Left lobe of liver (tissue), 2 donors: ENCODE data around the gene MPC1L. TPM values are rescaled to one million over a fixed set of nuclear protein-coding genes. Genes with fewer than 3 reads are reported as not detected.

Source experiments
- ATAC-seq: fragments of 200-7000 bp; cut with Tn5 transposase; one replicate; pipeline ENCODE4 v1.9.1; 2020; ENCODE audit warnings: mild to moderate bottlenecking, moderate library complexity
- DNase-seq: peaks from one replicate; pipeline ENCODE4 v3.0.0-alpha.2; 2020; ENCODE audit warnings: low spot score
- total RNA-seq: library from RNA; stranded (reverse); gene quantifications from one replicate; pipeline ENCODE4 v1.2.1, GENCODE V29; 2021
- donor health status: DM: no; HTN: no; CAD: no; lungs with moderate emphysema.
- donor health status: DM: no; HTN: yes; CAD: no.

The MPC1L gene
- total RNA-seq, 1 donor from 2014 or later, result not detected

GRCh38 chrX:40625294-40625693 lies 2.1 kb downstream of the MPC1L start:
- no peak for DNase-seq
- no peak for ATAC-seq

GRCh38 chrX:40628506-40628905 lies 5.3 kb downstream of the MPC1L start:
- DNase-seq (no peak), ATAC-seq (no peak)

GRCh38 chrX:40632199-40632598 lies 9.0 kb downstream of the MPC1L start:
- no peak for ATAC-seq
- DNase-seq, result no peak

GRCh38 chrX:40637687-40638086 lies 14.5 kb downstream of the MPC1L start:
- ATAC-seq (no peak), DNase-seq (no peak)

- ATAC-seq (no peak), DNase-seq (no peak)
These were observed 20.9 kb downstream of the MPC1L start for GRCh38 chrX:40644176-40644575.

GRCh38 chrX:40644821-40645358 lies 21.7 kb downstream of the MPC1L start:
- ATAC-seq (peak; percentile 53), DNase-seq (peak; percentile 54)

GRCh38 chrX:40646489-40647306 lies 23.5 kb downstream of the MPC1L start:
- peak; percentile 68 for ATAC-seq

GRCh38 chrX:40647307-40648197 lies 24.3 kb downstream of the MPC1L start, which contains the start of gene CXorf38:
TSS of gene CXorf38 (minus strand) at chrX:40647561. CDS start at chrX:40647520, 41 bp downstream.
- DNase-seq (peak; percentile 92), ATAC-seq (peak; percentile 85)

More at GRCh38 chrX:40646489-40647306, 23.5 kb downstream of the MPC1L start:
- DNase-seq, result peak; percentile 63

GRCh38 chrX:40651620-40652223 lies 28.5 kb downstream of the MPC1L start:
- DNase-seq, result peak; percentile 50
- ATAC-seq, result peak; percentile 43

GRCh38 chrX:40652664-40653063 lies 29.4 kb downstream of the MPC1L start:
- DNase-seq (no peak), ATAC-seq (no peak)

GRCh38 chrX:40653535-40653934 lies 30.3 kb downstream of the MPC1L start:
- ATAC-seq, result peak; percentile 69
- no peak for DNase-seq

GRCh38 chrX:40660381-40660780 lies 37.2 kb downstream of the MPC1L start:
- DNase-seq (no peak), ATAC-seq (no peak)

GRCh38 chrX:40661489-40661888 lies 38.3 kb downstream of the MPC1L start:
- DNase-seq (no peak), ATAC-seq (no peak)

GRCh38 chrX:40663078-40663740 lies 40.0 kb downstream of the MPC1L start:
- peak; percentile 17 for ATAC-seq

GRCh38 chrX:40663880-40664630 lies 40.8 kb downstream of the MPC1L start:
- ATAC-seq (peak; percentile 67), DNase-seq (no peak)

More at GRCh38 chrX:40663078-40663740, 40.0 kb downstream of the MPC1L start:
- DNase-seq, result no peak

- ATAC-seq (peak; percentile 92), DNase-seq (peak; percentile 46)
These were observed 47.9 kb downstream of the MPC1L start for GRCh38 chrX:40671126-40671525.
